Fibroblast of villous mesenchyme (primary cell): Measurements from ENCODE around the gene GPX4. TPM values are rescaled to one million over a fixed set of nuclear protein-coding genes. Genes with fewer than 3 reads are reported as not detected.

ENCODE experiments used
- DNase-seq: peaks from one replicate; pipeline ENCODE4 v3.0.0-alpha.2; 2010; ENCODE audit warnings: low read depth
- H3K4me3 ChIP-seq: 2 replicates; pipeline ENCODE4 v1.5.1; 2011; ENCODE audit warnings: low read depth, mild to moderate bottlenecking, low read length
- total RNA-seq: library from RNA; depleted of rRNA; stranded (reverse); fragments of >200 nt; gene quantifications from 2 replicates; pipeline ENCODE4 v1.2.3, GENCODE V29; 2012
- TF ChIP-seq, protein P1 (sequence below): IDR thresholded peaks from 2 replicates; pipeline ENCODE4 v1.5.1; 2012; ENCODE audit warnings: low read depth, mild to moderate bottlenecking, low read length; ENCODE audit not compliant: insufficient read depth

Gene GPX4
- total RNA-seq, 1 donor = 254 TPM

DNA sequence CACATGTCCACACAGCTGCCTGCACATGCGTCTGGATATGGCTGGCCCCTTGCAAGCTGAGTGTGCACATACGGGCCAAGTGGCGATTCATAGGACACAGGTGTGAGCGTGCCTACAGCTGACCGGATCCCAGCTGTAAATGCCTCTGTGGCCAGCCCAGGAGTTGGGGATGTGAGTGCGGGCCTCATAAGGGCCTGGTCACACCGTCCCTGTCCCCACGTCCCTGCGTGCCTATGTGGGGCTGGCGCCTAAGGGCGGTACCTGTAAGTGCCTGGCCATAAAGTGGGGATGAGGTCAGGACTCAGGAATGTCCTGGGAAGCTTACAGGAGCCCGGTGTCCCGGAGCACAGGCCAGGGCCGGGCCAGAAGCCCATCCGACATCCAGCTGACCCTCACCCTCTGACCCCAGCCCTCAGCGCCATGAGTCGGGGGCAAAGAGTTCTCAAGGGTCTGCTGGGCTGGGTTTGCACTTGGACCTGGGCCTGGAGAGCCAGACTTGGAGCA is 38.1 kb upstream of the GPX4 start:
- no peak for DNase-seq
- H3K4me3 ChIP-seq = no peak overlapping the region
- TF ChIP-seq, protein P1, sequence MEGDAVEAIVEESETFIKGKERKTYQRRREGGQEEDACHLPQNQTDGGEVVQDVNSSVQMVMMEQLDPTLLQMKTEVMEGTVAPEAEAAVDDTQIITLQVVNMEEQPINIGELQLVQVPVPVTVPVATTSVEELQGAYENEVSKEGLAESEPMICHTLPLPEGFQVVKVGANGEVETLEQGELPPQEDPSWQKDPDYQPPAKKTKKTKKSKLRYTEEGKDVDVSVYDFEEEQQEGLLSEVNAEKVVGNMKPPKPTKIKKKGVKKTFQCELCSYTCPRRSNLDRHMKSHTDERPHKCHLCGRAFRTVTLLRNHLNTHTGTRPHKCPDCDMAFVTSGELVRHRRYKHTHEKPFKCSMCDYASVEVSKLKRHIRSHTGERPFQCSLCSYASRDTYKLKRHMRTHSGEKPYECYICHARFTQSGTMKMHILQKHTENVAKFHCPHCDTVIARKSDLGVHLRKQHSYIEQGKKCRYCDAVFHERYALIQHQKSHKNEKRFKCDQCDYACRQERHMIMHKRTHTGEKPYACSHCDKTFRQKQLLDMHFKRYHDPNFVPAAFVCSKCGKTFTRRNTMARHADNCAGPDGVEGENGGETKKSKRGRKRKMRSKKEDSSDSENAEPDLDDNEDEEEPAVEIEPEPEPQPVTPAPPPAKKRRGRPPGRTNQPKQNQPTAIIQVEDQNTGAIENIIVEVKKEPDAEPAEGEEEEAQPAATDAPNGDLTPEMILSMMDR = no peak

DNA sequence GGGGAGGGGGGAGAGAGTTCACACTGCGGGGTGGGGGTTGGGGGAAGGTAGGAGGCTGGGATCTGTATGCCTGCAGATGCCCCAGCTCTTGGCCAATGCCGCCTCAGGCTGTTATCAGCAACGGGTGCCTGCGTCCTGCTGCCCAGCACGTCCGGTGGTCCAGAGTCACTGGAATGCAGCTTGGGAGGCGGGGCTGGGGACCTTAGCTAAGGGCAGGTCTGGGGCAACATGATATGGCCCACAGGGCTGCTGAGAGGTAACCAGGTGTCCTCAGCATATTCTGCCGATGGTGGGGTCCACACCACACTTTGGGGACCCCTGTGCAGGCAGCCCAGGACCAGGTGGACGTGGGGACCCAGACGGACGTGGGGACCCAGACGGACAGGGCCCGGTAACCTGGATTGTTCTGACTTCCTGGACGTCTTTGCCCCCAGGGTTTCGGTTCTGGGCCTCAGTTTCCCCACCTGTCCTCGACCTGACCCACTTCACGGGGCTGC is 37.5 kb upstream of the GPX4 start:
- TF ChIP-seq, protein P1 = no peak
- no peak for DNase-seq
- H3K4me3 ChIP-seq = peak overlapping the region; percentile 49

DNA sequence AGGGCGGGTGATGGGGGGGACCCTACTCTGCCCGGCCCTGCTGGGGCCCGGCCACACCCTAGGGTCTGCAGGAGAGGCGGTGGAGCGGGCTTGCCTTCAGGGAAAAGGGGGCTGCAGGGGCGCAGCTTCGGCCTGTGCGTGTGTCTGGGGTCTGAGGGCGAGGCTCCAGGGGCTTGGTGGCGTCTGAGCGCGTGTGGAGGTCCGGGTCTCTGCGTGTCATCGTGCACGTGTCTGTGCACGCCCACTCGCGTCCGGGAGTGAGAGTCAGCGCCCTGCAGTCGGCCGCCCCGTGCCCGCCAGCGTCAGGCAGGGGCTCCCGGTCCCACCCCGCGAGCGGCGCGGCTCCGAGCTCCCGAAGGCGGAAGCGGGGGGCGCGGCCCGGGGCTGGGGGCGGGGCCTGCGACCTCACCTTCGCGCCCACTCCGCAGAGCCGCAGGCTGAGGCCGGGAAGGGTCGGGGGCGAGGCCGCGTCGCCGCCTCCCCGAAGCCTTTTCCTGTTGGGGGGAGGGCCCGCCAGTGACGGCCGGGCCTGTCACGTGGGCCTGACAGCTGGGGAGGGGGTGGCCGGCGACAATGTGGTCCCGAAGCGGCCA is 37.0 kb upstream of the GPX4 start, which contains the start of gene ARHGAP45:
Gene ARHGAP45, plus strand, starts transcription at position 420 of the 593 bp plus-strand sequence. CDS start 239 bp downstream, outside the sequence.
- H3K4me3 ChIP-seq = peak within 1 kb of the TSS; percentile 49
- no peak for DNase-seq
- TF ChIP-seq, protein P1 = no peak

DNA sequence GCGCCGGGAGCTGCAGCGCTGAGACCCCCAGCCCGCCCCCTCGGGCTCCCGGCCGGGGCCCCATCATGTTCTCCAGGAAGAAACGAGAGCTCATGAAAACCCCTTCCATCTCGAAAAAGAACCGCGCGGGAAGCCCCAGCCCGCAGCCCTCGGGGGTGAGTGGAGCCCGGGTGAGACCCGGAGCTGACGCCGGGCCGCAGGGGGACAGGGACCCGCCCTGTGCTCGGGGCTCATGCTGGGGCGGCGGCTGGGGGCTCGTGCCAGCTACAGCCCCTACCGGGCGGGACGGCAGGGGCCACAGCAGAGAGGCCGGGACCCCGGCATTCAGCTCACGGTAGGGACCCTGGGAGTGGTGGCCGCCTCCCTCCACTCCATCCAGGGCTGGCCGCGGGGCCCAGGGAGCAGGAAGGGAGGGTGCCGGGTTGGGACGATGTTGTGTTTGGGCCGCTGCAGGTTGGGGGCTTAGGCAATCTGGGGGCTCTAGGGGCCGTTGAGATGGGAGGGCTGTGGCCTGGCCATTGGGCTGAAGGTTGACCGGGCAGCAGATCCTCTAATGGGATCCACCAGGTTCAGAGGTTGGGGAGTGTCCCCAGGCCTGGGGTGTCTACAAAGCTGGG is 36.3 kb upstream of the GPX4 start:
- TF ChIP-seq, protein P1 = no peak
- peak overlapping the region; percentile 49 for H3K4me3 ChIP-seq
- no peak for DNase-seq

DNA sequence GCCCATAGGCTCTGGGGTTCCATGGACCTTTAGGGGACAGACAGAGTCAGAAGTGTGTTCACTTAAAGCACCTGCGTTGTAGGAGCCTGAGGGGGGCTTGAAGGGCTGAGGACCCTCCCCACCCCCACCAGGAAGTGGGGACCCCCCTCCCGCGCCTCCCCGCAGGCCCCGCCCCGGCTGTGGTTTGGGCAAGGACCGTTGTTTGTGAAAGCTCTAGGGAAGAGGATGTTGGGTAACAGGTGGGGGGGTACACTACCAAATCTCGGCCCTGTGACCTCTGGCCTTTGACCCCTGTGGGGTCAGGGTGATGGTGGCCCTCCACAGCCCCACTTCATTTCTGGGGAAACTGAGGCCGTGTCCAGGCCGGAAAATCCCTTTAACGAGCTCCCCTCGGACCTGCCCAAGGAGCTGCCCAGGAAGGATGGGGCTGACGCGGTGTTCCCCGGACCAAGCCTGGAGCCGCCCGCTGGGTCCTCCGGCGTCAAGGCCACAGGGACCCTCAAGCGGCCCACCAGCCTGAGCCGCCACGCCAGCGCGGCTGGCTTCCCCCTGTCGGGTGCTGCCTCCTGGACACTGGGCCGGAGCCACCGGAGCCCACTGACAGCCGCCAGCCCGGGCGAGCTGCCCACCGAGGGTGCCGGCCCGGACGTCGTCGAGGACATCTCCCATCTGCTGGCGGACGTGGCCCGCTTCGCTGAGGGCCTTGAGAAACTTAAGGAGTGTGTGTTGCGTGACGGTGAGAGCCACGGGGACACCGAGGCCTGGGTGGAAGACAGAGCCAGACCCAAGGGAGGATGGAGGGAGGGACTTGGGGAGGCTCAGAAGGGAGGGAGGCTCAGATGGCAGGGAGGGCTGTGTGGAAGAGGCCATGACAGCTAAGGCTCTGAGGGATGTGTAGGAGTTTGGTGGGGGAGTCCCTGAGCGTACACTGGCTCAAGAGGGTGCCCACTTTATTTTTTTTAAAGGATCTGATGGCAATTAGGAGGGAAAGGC is 35.5 kb upstream of the GPX4 start:
- TF ChIP-seq, protein P1 = no peak
- DNase-seq = no peak
- H3K4me3 ChIP-seq = peak overlapping the region; percentile 49

DNA sequence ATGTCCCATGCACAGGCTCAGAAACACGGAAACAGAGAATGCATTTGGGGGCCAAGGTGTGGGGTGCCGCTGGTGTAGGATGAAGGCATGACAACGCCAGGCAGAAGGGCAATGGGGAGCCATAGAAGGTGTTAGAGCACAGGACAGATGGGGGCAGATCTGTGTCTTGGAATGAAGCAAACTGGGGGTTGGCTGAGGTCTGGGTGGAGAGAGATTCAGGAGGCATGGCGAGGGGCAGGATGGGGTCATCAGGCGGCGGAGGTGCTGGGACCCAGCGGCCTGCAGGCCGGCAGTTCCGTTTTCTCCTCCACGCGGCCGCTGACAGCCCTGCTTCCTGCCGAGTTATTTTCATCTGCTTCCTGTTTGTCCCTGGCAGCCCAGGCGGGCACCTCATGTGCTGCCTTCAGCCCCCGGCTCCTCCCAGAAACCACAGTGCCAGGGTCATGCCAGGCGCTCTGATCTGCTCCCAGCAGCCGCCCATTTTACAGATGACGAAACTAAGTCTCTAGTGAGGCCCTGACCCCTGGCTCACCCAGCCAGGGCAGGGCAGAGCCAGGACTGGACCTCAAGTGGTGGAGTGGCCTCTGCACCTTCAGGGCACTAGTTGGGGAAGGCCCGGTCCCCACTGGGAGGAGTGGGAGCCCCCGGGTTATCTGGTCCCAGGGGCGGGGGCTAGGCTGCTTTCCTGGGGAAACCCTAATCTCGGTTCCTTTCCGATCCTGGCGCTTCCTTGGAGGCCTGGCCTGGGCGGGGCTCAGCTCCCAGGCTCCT is 34.6 kb upstream of the GPX4 start:
- H3K4me3 ChIP-seq = no peak overlapping the region
- DNase-seq = no peak
- TF ChIP-seq, protein P1 = no peak
